Body of pancreas (tissue), 4 donors: ENCODE results near the gene SEZ6L.

Experiments used
- POLR2A ChIP-seq, 3 donors: fragments of 450-650 bp; IDR thresholded peaks; one replicate each; pipeline ENCODE4 v1.6.1; 2016; ENCODE audit warnings: antibody characterized with exemption in 3 of 3, mild to moderate bottlenecking in 2 of 3
- TF ChIP-seq, protein P1 (sequence below), 7 experiments: fragments of 450-650 bp in 4 of 7; fragments of 200-600 bp in 3 of 7; sonication (generic) in 3 of 7; IDR thresholded peaks; one replicate each; pipeline ENCODE4 v1.5.1; 2016 to 2019; ENCODE audit warnings: antibody characterized with exemption in 7 of 7

GRCh38 chr22:26401726-26402125, 232.5 kb downstream of the SEZ6L start:
- no peak for TF ChIP-seq POLR2A (IDR thresholded peaks at IDR 0.05)
- TF ChIP-seq, protein P1, sequence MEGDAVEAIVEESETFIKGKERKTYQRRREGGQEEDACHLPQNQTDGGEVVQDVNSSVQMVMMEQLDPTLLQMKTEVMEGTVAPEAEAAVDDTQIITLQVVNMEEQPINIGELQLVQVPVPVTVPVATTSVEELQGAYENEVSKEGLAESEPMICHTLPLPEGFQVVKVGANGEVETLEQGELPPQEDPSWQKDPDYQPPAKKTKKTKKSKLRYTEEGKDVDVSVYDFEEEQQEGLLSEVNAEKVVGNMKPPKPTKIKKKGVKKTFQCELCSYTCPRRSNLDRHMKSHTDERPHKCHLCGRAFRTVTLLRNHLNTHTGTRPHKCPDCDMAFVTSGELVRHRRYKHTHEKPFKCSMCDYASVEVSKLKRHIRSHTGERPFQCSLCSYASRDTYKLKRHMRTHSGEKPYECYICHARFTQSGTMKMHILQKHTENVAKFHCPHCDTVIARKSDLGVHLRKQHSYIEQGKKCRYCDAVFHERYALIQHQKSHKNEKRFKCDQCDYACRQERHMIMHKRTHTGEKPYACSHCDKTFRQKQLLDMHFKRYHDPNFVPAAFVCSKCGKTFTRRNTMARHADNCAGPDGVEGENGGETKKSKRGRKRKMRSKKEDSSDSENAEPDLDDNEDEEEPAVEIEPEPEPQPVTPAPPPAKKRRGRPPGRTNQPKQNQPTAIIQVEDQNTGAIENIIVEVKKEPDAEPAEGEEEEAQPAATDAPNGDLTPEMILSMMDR (IDR thresholded peaks at IDR 0.05), result no peak
